Astrocyte (in vitro differentiated cells and primary cell): ENCODE measurements around the gene AP4B1.

Source experiments
- EZH2 ChIP-seq: IDR thresholded peaks from 2 replicates; pipeline ENCODE4 v1.6.1; 2012; ENCODE audit warnings: mild to moderate bottlenecking, low read length, inconsistent platforms; ENCODE audit not compliant: insufficient read depth
- TF ChIP-seq, protein P1 (sequence below): IDR thresholded peaks from 2 replicates; pipeline ENCODE4 v1.5.1; 2011; ENCODE audit warnings: low read depth, mild to moderate bottlenecking, inconsistent platforms, low read length, moderate library complexity; ENCODE audit not compliant: insufficient read depth

DNA sequence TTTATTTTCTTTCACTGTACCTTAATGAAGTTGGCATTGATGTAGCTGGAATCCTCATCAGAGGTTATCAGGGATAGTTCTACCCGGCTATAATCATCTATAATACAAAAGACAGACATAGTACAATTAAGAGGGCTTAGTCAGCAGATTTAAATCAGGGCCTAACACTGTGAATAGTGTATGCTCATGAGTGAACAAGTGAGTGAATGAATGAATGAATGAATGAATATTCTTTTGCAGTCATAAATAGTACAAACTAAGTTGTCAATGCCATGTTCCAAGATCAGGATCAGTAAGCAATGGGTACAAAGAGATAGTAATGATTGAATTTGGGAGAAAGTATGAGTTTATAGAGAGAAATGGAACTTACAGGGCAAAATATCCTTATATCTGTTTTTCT, 45.6 kb downstream of the AP4B1 start:
- TF ChIP-seq, protein P1, sequence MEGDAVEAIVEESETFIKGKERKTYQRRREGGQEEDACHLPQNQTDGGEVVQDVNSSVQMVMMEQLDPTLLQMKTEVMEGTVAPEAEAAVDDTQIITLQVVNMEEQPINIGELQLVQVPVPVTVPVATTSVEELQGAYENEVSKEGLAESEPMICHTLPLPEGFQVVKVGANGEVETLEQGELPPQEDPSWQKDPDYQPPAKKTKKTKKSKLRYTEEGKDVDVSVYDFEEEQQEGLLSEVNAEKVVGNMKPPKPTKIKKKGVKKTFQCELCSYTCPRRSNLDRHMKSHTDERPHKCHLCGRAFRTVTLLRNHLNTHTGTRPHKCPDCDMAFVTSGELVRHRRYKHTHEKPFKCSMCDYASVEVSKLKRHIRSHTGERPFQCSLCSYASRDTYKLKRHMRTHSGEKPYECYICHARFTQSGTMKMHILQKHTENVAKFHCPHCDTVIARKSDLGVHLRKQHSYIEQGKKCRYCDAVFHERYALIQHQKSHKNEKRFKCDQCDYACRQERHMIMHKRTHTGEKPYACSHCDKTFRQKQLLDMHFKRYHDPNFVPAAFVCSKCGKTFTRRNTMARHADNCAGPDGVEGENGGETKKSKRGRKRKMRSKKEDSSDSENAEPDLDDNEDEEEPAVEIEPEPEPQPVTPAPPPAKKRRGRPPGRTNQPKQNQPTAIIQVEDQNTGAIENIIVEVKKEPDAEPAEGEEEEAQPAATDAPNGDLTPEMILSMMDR, result no peak
- TF ChIP-seq EZH2, result no peak
